ENCODE measurements around the gene USF2.

DNA sequence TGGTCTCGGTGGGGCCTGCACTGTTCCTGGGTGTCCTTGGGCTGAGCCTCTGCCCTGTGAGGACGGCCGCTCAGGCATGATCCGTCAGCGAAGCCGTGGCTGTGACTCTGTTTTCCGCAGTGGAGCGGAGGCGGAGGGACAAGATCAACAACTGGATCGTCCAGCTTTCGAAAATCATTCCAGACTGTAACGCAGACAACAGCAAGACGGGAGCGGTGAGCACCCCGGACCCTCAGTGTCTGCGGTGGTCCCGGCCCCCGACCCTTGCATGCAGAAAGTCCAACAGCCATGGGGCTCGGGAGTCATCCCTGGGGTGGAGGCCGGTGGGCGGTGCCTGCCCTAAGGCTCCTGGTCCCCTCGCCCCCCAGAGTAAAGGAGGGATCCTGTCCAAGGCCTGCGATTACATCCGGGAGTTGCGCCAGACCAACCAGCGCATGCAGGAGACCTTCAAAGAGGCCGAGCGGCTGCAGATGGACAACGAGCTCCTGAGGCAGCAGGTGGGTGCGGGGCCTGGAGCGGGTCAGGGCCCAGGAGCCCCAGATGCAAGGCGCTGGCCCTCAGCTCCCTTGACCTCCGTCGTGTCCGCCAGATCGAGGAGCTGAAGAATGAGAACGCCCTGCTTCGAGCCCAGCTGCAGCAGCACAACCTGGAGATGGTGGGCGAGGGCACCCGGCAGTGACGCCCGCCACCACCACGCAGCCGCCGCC is 10.0 kb downstream of the USF2 start:
- TF ChIP-seq, protein P1, sequence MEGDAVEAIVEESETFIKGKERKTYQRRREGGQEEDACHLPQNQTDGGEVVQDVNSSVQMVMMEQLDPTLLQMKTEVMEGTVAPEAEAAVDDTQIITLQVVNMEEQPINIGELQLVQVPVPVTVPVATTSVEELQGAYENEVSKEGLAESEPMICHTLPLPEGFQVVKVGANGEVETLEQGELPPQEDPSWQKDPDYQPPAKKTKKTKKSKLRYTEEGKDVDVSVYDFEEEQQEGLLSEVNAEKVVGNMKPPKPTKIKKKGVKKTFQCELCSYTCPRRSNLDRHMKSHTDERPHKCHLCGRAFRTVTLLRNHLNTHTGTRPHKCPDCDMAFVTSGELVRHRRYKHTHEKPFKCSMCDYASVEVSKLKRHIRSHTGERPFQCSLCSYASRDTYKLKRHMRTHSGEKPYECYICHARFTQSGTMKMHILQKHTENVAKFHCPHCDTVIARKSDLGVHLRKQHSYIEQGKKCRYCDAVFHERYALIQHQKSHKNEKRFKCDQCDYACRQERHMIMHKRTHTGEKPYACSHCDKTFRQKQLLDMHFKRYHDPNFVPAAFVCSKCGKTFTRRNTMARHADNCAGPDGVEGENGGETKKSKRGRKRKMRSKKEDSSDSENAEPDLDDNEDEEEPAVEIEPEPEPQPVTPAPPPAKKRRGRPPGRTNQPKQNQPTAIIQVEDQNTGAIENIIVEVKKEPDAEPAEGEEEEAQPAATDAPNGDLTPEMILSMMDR (IDR thresholded peaks at IDR 0.05): no peak
- TF ChIP-seq EP300 (IDR thresholded peaks at IDR 0.05) (no peak), POLR2A (IDR thresholded peaks at IDR 0.05) (no peak)

Data from stomach (tissue), 4 donors.